ENCODE results near the gene TEX13B.
"Not testable (repeated sequence)": the region's sequence is repeated elsewhere in the genome, so short reads cannot be mapped to it uniquely, and the experiment has no call there.

The TEX13B gene, protein sequence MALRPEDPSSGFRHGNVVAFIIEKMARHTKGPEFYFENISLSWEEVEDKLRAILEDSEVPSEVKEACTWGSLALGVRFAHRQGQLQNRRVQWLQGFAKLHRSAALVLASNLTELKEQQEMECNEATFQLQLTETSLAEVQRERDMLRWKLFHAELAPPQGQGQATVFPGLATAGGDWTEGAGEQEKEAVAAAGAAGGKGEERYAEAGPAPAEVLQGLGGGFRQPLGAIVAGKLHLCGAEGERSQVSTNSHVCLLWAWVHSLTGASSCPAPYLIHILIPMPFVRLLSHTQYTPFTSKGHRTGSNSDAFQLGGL

DNA sequence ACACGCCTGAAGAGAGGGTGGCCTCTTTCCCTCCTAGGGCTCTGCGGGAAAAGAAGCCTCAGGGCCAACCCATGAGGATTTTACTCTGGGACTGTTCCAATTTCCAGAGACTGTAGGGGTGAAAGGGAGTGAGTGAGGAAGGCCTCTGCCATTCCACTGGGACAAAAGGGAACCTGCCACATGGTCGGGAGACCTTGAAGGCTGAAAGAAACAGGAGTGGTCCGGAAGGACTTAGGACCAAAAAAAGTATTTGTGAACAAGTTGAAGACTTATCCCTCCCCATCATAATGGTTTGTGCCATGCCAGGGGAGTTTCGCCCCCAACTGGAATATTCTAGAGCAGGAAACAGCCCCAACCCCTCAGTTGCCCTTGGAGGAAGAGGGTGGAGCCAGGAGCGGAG lies at the start of gene TEX13B:
Gene TEX13B (minus strand): TSS at position 15 of the 400 bp plus-strand sequence. CDS start 243 bp downstream, outside the sequence.
- DNase-seq (ENCODE audit: low spot score), result no peak

GRCh38 chrX:108029928-108030711 lies 48.0 kb upstream of the TEX13B start:
- no peak for DNase-seq (ENCODE audit: low spot score)

- no peak for DNase-seq (ENCODE audit: low spot score)
Observed at GRCh38 chrX:108028854-108029253, 46.7 kb upstream of the TEX13B start.

DNA sequence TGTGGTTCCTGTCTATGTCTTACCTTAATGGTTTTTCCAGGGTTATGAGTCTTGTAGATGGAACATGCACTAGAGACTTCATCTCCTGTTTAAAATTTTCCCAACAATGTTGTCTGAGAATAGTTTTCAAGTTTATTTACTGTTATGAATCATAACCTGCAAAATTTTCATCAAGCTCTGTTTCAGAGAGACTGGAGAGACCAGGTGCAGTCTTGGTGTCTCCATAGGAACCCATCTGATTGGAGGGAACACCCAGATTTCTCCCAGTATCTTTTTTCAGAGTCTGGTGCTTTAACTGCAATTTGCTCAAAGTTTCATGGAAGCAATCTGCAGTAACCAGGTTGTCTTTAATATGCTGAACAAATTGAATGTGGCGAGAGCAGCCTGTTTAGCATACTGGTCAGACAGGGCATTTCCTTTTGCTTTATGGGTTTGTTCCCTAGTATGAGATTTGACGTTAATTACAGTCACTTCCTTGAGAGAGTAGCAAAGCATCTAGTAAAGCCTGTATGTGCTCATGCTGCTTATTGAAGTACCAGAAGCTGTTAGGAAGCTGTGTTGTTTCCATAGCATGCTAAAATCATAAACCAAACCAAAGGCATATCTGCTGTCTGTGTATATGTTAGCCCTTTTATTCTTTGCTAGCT lies 43.9 kb upstream of the TEX13B start:
- no peak for DNase-seq (ENCODE audit: low spot score)

DNA sequence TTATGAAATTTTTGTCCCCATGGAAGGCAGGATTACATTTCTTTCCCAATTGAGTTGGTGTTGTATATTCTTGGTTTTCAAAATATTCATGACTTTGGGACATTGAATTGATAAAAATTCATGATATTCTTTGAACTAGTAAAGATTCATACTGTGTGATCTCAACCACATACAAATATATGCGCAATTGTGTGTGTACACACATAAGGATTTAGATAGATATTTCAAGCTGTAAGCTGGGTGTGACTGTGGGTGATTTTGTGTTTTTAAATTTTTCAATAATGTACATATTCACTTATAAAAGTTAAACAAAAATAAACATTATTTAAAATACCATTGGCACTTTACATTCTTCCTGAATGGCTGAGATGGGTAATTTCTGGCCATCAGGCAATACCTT lies 43.2 kb upstream of the TEX13B start:
- DNase-seq (ENCODE audit: low spot score), result no peak

DNA sequence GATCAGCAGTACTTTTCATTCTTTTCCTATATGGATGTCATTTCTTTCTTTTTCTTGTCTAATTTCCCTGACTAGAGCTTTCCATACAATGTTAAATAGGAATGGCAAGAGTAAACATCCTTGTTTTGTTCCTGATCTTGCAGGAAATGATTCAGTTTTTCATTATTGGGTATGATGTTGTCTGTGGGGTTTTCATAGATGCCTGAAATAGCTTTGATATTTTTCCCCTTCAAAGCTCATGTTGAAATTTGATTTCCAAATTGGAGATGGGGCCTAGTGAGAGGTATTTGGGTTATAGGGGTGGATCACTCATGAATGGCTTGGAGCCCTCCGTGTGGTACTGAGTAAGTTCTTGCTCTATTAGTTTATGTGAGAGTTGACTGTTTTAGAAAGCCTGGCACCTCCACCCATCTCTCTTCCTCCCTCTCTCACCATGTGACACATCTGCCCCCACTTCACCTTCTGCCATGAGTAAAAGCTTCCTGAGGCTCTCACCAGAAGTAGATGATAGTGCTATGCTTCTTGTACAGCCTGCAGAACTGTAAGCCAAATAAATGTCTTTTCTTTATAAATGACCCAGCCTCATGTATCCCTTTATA lies 40.4 kb upstream of the TEX13B start:
- DNase-seq (ENCODE audit: low spot score), result no peak

GRCh38 chrX:108020631-108021030 lies 38.5 kb upstream of the TEX13B start:
- peak; percentile 23 for DNase-seq (ENCODE audit: low spot score)

- no peak for DNase-seq (ENCODE audit: low spot score)
Observed at GRCh38 chrX:108019382-108019875, 37.3 kb upstream of the TEX13B start.

DNA sequence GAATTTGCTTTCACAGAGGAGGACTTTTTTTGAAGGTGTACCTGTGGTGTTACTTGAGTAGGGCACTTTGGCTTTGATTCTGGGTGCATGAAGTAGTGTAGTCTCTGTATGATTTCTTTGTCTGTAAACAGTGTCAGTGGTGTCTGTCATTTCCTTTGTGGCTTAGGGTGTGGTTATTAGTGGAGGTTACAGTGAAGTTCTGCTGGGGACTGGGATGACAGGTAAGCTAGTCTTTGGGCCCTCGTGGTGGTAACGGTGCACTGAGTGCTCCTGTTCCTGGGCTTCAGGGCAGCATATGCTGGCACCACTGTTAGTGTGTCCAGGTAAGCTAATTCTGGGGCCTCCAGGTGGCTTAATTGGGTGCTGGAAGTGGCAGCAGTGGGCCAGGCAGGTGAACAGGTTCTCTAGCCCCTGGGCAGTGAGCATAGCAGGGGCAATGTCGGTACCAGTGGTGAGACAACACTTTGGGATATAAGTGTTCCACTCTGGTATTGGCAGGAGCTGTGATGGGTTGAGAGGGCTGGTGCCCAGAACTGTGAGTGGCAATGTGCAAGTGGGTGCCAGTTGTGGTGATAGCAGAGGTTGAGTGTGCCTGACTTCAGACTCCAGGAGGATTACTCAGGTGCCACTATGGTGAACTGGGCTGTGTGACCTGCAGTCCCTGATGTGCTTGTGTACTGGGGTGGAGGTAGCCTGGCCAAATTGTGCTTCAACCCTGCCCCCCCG lies 36.6 kb upstream of the TEX13B start:
- peak; percentile 69 for DNase-seq (ENCODE audit: low spot score)

- peak; percentile 43 for DNase-seq (ENCODE audit: low spot score)
Observed at GRCh38 chrX:108001218-108001814, 19.1 kb upstream of the TEX13B start.

DNA sequence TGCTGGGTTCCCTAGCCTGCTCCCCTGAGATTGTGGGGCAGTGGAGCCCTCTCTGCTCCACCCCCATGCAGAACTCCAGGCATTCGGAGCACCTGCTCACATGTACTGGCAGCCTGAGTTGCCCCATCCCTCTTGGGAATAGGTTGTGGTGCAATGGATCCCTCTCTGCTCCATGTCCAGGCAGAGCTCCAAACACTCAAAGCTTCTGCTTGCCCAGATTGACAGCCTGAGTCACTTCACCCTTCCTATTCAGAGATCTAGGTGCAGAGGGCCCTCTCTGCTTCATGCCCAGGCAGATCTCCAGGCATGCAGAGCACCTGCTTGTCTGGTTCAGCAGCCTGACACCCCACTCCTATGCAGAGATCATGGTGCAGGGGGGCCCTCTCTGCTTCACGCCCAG lies 18.6 kb upstream of the TEX13B start:
- no peak for DNase-seq (ENCODE audit: low spot score)

GRCh38 chrX:107996124-107996523 lies 14.0 kb upstream of the TEX13B start:
- DNase-seq (ENCODE audit: low spot score), result no peak

DNA sequence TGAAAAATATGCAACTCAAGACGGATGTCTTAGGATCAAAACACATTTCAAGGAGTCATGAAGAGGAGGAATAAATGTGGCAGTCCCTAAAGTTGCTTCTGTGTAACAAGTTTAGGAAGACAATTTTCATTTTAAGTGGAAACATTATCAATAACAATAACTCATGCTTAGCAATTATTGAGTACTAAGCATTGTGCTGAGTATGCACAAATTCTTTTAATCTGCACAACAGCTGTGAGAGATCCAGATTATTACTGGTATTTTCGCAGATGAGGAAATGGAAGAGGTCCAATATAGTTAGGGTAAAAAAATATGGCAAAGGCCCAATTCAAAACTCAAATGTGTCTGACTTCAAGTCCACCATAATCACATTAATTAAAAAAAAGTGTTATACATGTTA lies 2.9 kb upstream of the TEX13B start:
- no peak for DNase-seq (ENCODE audit: low spot score)

- no peak for DNase-seq (ENCODE audit: low spot score)
Observed at GRCh38 chrX:107979534-107979933, 2.6 kb downstream of the TEX13B start.

DNA sequence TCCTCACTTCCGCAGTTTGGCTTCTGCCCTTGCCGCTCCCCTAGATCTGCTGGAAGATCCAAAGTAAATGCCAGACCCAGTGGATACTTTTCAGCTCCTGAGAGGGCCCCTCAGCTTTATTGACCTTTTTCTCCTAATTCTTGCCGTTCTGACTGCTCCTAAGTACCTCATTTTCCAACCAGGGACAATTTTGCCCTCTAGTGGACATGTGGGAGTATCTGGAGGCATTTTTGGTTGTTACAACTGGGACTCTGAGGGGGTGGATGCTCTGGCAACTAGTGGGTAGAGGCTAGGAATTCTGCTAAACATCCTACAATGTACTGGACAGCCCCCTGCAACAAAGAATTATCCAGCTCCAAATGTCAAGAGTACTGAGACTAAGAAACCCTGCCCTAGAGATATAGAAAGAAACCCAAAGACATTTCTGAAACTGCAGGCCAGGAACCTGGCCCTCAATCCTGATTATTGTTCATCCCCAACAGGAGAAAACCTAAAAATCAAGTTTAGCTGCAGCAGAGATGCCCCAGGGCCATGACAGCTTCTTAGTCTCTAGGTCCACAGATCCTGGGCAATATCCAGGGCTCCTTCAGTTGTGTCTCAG lies 3.4 kb downstream of the TEX13B start:
- no peak for DNase-seq (ENCODE audit: low spot score)

DNA sequence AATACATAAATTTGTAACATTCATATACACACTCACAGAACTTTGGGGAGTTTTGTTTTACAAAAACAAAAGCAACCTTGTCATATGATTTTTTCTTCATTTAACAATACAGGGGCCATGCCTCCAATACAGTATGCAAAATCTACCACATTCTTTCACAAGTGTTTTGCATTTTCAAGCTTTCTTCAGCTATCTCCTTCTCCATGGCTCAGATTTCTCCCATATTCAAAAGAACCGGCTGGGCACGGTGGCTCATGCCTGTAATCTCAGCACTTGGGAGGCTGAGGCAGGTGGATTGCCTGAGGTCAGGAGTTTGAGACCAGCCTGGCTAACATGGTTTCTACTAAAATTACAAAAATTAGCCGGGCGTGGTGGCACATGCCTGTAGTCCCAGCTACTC lies 4.1 kb downstream of the TEX13B start:
- DNase-seq (ENCODE audit: low spot score), result no peak

DNA sequence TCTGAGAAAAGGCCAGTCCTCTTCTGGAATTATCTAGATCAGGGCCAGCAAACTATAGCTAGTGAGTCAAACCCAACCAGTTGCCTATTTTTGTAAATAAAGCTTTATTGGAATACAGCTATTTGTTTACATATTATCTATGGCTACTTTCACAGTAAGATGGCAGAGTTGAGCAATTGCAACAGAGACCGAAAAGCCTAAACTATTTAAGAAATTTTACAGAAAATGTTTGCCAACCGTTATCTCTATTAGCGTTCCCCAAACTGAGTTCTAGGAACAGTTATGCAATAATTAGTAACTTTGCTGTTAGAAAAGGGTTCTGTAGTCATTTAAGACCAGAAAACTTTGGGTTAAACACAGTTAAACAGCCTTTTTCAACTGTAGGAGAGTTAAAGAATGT lies 10.5 kb downstream of the TEX13B start:
- DNase-seq (ENCODE audit: low spot score), result no peak

- no peak for DNase-seq (ENCODE audit: low spot score)
Observed at GRCh38 chrX:107970073-107970472, 12.1 kb downstream of the TEX13B start.

DNA sequence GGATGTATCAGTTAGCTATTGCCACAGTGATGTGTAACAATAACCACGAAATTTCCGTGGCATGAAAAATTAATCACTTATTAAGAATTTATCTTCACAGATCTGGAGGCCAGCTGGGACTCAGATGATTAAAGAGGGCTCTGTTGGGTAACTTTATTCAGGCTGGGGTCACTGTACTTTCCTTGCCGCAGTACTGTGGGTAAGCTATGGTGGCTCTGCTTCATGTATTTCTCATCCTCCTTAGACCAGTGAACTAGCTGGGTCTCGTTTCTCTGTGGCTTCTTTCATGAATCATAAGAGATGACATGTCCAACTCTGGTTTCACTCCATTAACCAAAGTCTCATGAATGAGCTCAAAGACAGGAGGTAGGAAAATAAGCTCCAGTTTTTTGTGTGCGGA lies 13.5 kb downstream of the TEX13B start:
- DNase-seq (ENCODE audit: low spot score), result no peak

- DNase-seq (ENCODE audit: low spot score), result not testable (repeated sequence)
Observed at GRCh38 chrX:107955337-107955736, 26.8 kb downstream of the TEX13B start.

- DNase-seq (ENCODE audit: low spot score), result no peak
Observed at GRCh38 chrX:107940095-107940494, 42.1 kb downstream of the TEX13B start.

All from CD4-positive, alpha-beta T cell treated with Interleukin-15 for 4 hours (primary cell).